Natural killer cell (primary cell): ENCODE data around the gene LCN12. TPM values are rescaled to one million over a fixed set of nuclear protein-coding genes. Genes with fewer than 3 reads are reported as not detected.

ENCODE experiments used
- ATAC-seq, 3 donors: fragments of 150-1000 bp in 2 of 3; fragments of 200-7000 bp in 1 of 3; cut with Tn5 transposase; 1 replicate in 1 of 3; 2 replicates in 2 of 3; pipeline ENCODE4 v1.10.0; 2021; ENCODE audit warnings: mild to moderate bottlenecking in 2 of 3, moderate library complexity in 2 of 3
- DNase-seq, 2 donors: peaks; one replicate each; pipeline versions ENCODE4 v3.0.0 to v3.0.0-alpha.2; 2013 to 2021; ENCODE audit warnings: mixed read lengths in 1 of 2
- H3K27ac ChIP-seq: one replicate; pipeline ENCODE4 v1.5.1; 2013; ENCODE audit warnings: mild to moderate bottlenecking, low read length
- H3K27me3 ChIP-seq: one replicate; pipeline ENCODE4 v1.6.1; 2013; ENCODE audit warnings: low read length; ENCODE audit not compliant: control insufficient read depth, insufficient read depth
- H3K36me3 ChIP-seq: one replicate; pipeline ENCODE4 v1.6.1; 2013; ENCODE audit warnings: low read length; ENCODE audit not compliant: control insufficient read depth, insufficient read depth
- H3K4me1 ChIP-seq: one replicate; pipeline ENCODE4 v1.6.1; 2013; ENCODE audit warnings: low read length; ENCODE audit not compliant: control insufficient read depth, insufficient read depth
- H3K4me3 ChIP-seq: one replicate; pipeline ENCODE4 v1.5.1; 2013; ENCODE audit warnings: low read length
- H3K9me3 ChIP-seq: one replicate; pipeline ENCODE4 v1.6.1; 2013; ENCODE audit warnings: low read length; ENCODE audit not compliant: control insufficient read depth, insufficient read depth
- H3K27ac Mint-ChIP-seq, 2 donors: one replicate each; pipeline ENCODE4 v1.8.0; 2022; ENCODE audit warnings: mild to moderate bottlenecking in 2 of 2, mixed read lengths in 2 of 2, moderate library complexity in 1 of 2
- H3K27me3 Mint-ChIP-seq, 2 donors: one replicate each; pipeline ENCODE4 v1.8.0; 2022; ENCODE audit warnings: low read depth in 2 of 2, mixed read lengths in 2 of 2
- H3K36me3 Mint-ChIP-seq: one replicate; pipeline ENCODE4 v1.8.0; 2022; ENCODE audit warnings: mixed read lengths
- H3K4me1 Mint-ChIP-seq, 2 donors: one replicate each; pipeline ENCODE4 v1.8.0; 2022; ENCODE audit warnings: mixed read lengths in 2 of 2
- H3K4me3 Mint-ChIP-seq: one replicate; pipeline ENCODE4 v1.8.0; 2022; ENCODE audit warnings: mild to moderate bottlenecking, moderate library complexity, mixed read lengths
- H3K9me3 Mint-ChIP-seq, 2 donors: one replicate each; pipeline ENCODE4 v1.8.0; 2022; ENCODE audit warnings: mixed read lengths in 2 of 2
- CTCF ChIP-seq: fragments of 200-600 bp; IDR thresholded peaks from one replicate; pipeline ENCODE4 v1.8.0; 2022; ENCODE audit warnings: antibody characterized with exemption
- WGBS: methylation state at CpG from one replicate; pipeline ENCODE4 v1.1.7; 2013; ENCODE audit warnings: missing lambda C conversion rate; ENCODE audit not compliant: insufficient coverage; 5-methylcytosine and 5-hydroxymethylcytosine counted together
- intact Hi-C: fragments of 100-400 bp; cut with micrococcal nuclease; formaldehyde crosslinking; loops from one replicate; pipeline ENCODE4 v1.14.2; 2022
- total RNA-seq, 4 donors: library from RNA; stranded (reverse); fragments of 120-200 nt in 1 of 4; gene quantifications; one replicate each; pipeline versions ENCODE4 v1.2.3 to v1.2.4, GENCODE V29; 2013 to 2022

Gene LCN12
- total RNA-seq, 3 donors from 2014 or later (not counting 1 experiment from before 2014, with no cell fraction given) = 9.2 to 11.3 (median 9.8) TPM

- Histone ChIP-seq H3K4me1 (peaks cover 56% of the 10 kb centered on the region), H3K36me3 (no peaks in the 10 kb centered on the region), H3K27me3 (no peaks in the 10 kb centered on the region), H3K9me3 (no peaks in the 10 kb centered on the region), H3K27ac (peak overlapping the region; percentile 4), H3K4me3 (no peak overlapping the region)
- Mint-ChIP-seq H3K9me3 (peaks cover 4 to 5% of the 10 kb centered on the region in 2 donors), H3K27me3 (no peaks in the 10 kb centered on the region), H3K4me1 (peaks cover 13 to 69% of the 10 kb centered on the region in 2 donors), H3K4me3 (peak overlapping the region; percentile 40), H3K27ac (peak overlapping the region in 1 of 2 donors; percentile 85), H3K36me3 (no peaks in the 10 kb centered on the region)
- TF ChIP-seq CTCF = no peak
- no peak for DNase-seq
- WGBS = 100% methylated on average over 1 of the region's 1 CpG
- no peak for ATAC-seq
- intact Hi-C loops = no loop called here
Observed at GRCh38 chr9:136957461-136957860, 5.4 kb downstream of the LCN12 start.

GRCh38 chr9:136957901-136958300 is 5.8 kb downstream of the LCN12 start:
- 93% methylated on average over 6 of the region's 6 CpGs for WGBS
- no peak for TF ChIP-seq CTCF
- intact Hi-C loops = no loop called here
- H3K36me3 Mint-ChIP-seq = no peaks in the 10 kb centered on the region
- H3K9me3 ChIP-seq = no peaks in the 10 kb centered on the region
- H3K4me3 ChIP-seq = no peak overlapping the region
- H3K27ac ChIP-seq = peak overlapping the region; percentile 90
- no peaks in the 10 kb centered on the region for H3K27me3 Mint-ChIP-seq
- H3K27ac Mint-ChIP-seq = peak overlapping the region; percentile 85 to 87
- H3K4me1 Mint-ChIP-seq = peaks cover 17 to 74% of the 10 kb centered on the region in 2 donors
- DNase-seq = no peak
- H3K4me3 Mint-ChIP-seq = no peak overlapping the region
- no peaks in the 10 kb centered on the region for H3K36me3 ChIP-seq
- ATAC-seq = no peak
- H3K27me3 ChIP-seq = no peaks in the 10 kb centered on the region
- H3K9me3 Mint-ChIP-seq = peaks cover 4 to 5% of the 10 kb centered on the region in 2 donors
- H3K4me1 ChIP-seq = peaks cover 60% of the 10 kb centered on the region

GRCh38 chr9:136958473-136958872 is 6.4 kb downstream of the LCN12 start:
- Histone ChIP-seq H3K36me3 (no peaks in the 10 kb centered on the region), H3K27me3 (no peaks in the 10 kb centered on the region), H3K4me3 (no peak overlapping the region), H3K4me1 (peaks cover 66% of the 10 kb centered on the region), H3K27ac (peak overlapping the region; percentile 90), H3K9me3 (no peaks in the 10 kb centered on the region)
- peaks cover 22 to 80% of the 10 kb centered on the region in 2 donors for H3K4me1 Mint-ChIP-seq
- no peak for ATAC-seq
- H3K27me3 Mint-ChIP-seq = no peaks in the 10 kb centered on the region
- no peak overlapping the region for H3K4me3 Mint-ChIP-seq
- intact Hi-C loops = no loop called here
- no peak for TF ChIP-seq CTCF
- peak overlapping the region; percentile 85 to 87 for H3K27ac Mint-ChIP-seq
- no peak for DNase-seq
- no peaks in the 10 kb centered on the region for H3K36me3 Mint-ChIP-seq
- peaks cover 4 to 5% of the 10 kb centered on the region in 2 donors for H3K9me3 Mint-ChIP-seq
- WGBS = 97% methylated on average over 7 of the region's 7 CpGs
